H9 (cell line): ENCODE results near the gene GOLGA6L7. TPM values are rescaled to one million over a fixed set of nuclear protein-coding genes. Genes with fewer than 3 reads are reported as not detected.

ENCODE experiments used
- DNase-seq: peaks from one replicate; pipeline ENCODE4 v3.0.0-alpha.2; 2017
- H2AFZ ChIP-seq: one replicate; pipeline ENCODE4 v1.6.1; 2013; ENCODE audit warnings: mild to moderate bottlenecking, low read length, control low read depth, moderate library complexity
- H2AK5ac ChIP-seq: 2 replicates; pipeline ENCODE4 v1.6.1; 2013; ENCODE audit warnings: low read length, control low read depth, mixed read lengths; ENCODE audit not compliant: insufficient read length
- H2BK120ac ChIP-seq: one replicate; pipeline ENCODE4 v1.6.1; 2013; ENCODE audit warnings: low read depth, mild to moderate bottlenecking, low read length, control low read depth, inconsistent platforms; ENCODE audit not compliant: poor library complexity, severe bottlenecking
- H2BK12ac ChIP-seq: 2 replicates; pipeline ENCODE4 v1.6.1; 2013; ENCODE audit warnings: low read length, control low read depth, mixed read lengths, low read depth; ENCODE audit not compliant: insufficient read length
- H2BK15ac ChIP-seq: 2 replicates; pipeline ENCODE4 v1.6.1; 2013; ENCODE audit warnings: low read depth, low read length, control low read depth
- H2BK20ac ChIP-seq: one replicate; pipeline ENCODE4 v1.6.1; 2013; ENCODE audit warnings: low read depth, mild to moderate bottlenecking, low read length, control low read depth, inconsistent platforms; ENCODE audit not compliant: poor library complexity, severe bottlenecking
- H2BK5ac ChIP-seq: 2 replicates; pipeline ENCODE4 v1.6.1; 2013; ENCODE audit warnings: low read length, control low read depth, mixed read lengths; ENCODE audit not compliant: insufficient read length
- H3K14ac ChIP-seq: 2 replicates; pipeline ENCODE4 v1.6.1; 2013; ENCODE audit warnings: low read length, control low read depth; ENCODE audit not compliant: insufficient read depth
- H3K18ac ChIP-seq: 2 replicates; pipeline ENCODE4 v1.6.1; 2013; ENCODE audit warnings: low read depth, mild to moderate bottlenecking, mixed read lengths, low read length, control low read depth; ENCODE audit not compliant: insufficient read length
- H3K23ac ChIP-seq: 2 replicates; pipeline ENCODE4 v1.6.1; 2013; ENCODE audit warnings: low read length, control low read depth, mixed read lengths, low read depth; ENCODE audit not compliant: insufficient read length
- H3K23me2 ChIP-seq: 2 replicates; pipeline ENCODE4 v1.6.1; 2013; ENCODE audit warnings: low read depth, mild to moderate bottlenecking, mixed read lengths, low read length, control low read depth; ENCODE audit not compliant: insufficient read length, poor library complexity, severe bottlenecking
- H3K27ac ChIP-seq: 2 replicates; pipeline ENCODE4 v1.5.1; 2013; ENCODE audit warnings: low read length, control low read depth, mixed read lengths, low read depth; ENCODE audit not compliant: insufficient read length
- H3K27me3 ChIP-seq: 2 replicates; pipeline ENCODE4 v1.6.1; 2013; ENCODE audit warnings: low read length, control low read depth, inconsistent platforms; ENCODE audit not compliant: insufficient read depth
- H3K4ac ChIP-seq: 2 replicates; pipeline ENCODE4 v1.6.1; 2013; ENCODE audit warnings: low read depth, mild to moderate bottlenecking, control low read depth, inconsistent platforms, low read length, moderate library complexity
- H3K4me1 ChIP-seq: 2 replicates; pipeline ENCODE4 v1.6.1; 2013; ENCODE audit warnings: low read length, control low read depth, inconsistent platforms; ENCODE audit not compliant: insufficient read depth
- H3K4me2 ChIP-seq: 2 replicates; pipeline ENCODE4 v1.6.1; 2013; ENCODE audit warnings: low read length, control low read depth, mixed read lengths; ENCODE audit not compliant: insufficient read length, insufficient read depth
- H3K56ac ChIP-seq: 2 replicates; pipeline ENCODE4 v1.6.1; 2013; ENCODE audit warnings: low read depth, mild to moderate bottlenecking, mixed read lengths, low read length, control low read depth; ENCODE audit not compliant: insufficient read length
- H3K79me1 ChIP-seq: 2 replicates; pipeline ENCODE4 v1.6.1; 2013; ENCODE audit warnings: low read depth, mild to moderate bottlenecking, moderate library complexity, low read length, control low read depth, inconsistent platforms; ENCODE audit not compliant: insufficient read depth, poor library complexity, severe bottlenecking
- H3K79me2 ChIP-seq: 2 replicates; pipeline ENCODE4 v1.6.1; 2013; ENCODE audit warnings: low read length, control low read depth, inconsistent platforms; ENCODE audit not compliant: insufficient read depth
- H3K9ac ChIP-seq: 2 replicates; pipeline ENCODE4 v1.6.1; 2013; ENCODE audit warnings: low read length, control low read depth, mixed read lengths; ENCODE audit not compliant: insufficient read length; ENCODE audit errors: extremely low read depth
- H3K9me3 ChIP-seq: one replicate; pipeline ENCODE4 v1.6.1; 2013; ENCODE audit warnings: low read depth, low read length, inconsistent platforms; ENCODE audit not compliant: control insufficient read depth
- H3T11ph ChIP-seq: one replicate; pipeline ENCODE4 v1.6.1; 2013; ENCODE audit warnings: mild to moderate bottlenecking, low read length, control low read depth, inconsistent platforms
- H4K20me1 ChIP-seq: one replicate; pipeline ENCODE4 v1.6.1; 2013; ENCODE audit not compliant: control insufficient read depth, insufficient read length, insufficient read depth
- H4K5ac ChIP-seq: 2 replicates; pipeline ENCODE4 v1.6.1; 2013; ENCODE audit warnings: low read depth, mild to moderate bottlenecking, mixed read lengths, low read length, control low read depth; ENCODE audit not compliant: insufficient read length
- H4K8ac ChIP-seq: replicated peaks from 2 replicates; pipeline ENCODE4 v1.6.1; 2013; ENCODE audit warnings: low read length, control low read depth, mixed read lengths, low read depth; ENCODE audit not compliant: insufficient read length
- H4K91ac ChIP-seq: 2 replicates; pipeline ENCODE4 v1.6.1; 2013; ENCODE audit warnings: low read depth, mild to moderate bottlenecking, moderate library complexity, mixed read lengths, low read length, control low read depth; ENCODE audit not compliant: insufficient read length
- H3K27ac Mint-ChIP-seq, 3 experiments: 2 replicates in 2 of 3; 3 replicates in 1 of 3; pipeline ENCODE4 v1.8.0; 2020 to 2021; ENCODE audit warnings: mixed read lengths in 3 of 3, mild to moderate bottlenecking in 1 of 3, moderate library complexity in 1 of 3
- H3K27me3 Mint-ChIP-seq: 2 replicates; pipeline ENCODE4 v1.8.0; 2021; ENCODE audit warnings: low read depth, mild to moderate bottlenecking, moderate library complexity, mixed read lengths
- H3K36me3 Mint-ChIP-seq, 3 experiments: 2 replicates in 2 of 3; 3 replicates in 1 of 3; pipeline ENCODE4 v1.8.0; 2020 to 2021; ENCODE audit warnings: low read depth in 3 of 3, mixed read lengths in 3 of 3; ENCODE audit not compliant: insufficient read depth in 1 of 3
- H3K4me1 Mint-ChIP-seq, 2 experiments: 2 replicates each; pipeline ENCODE4 v1.8.0; 2020; ENCODE audit warnings: mixed read lengths in 2 of 2
- H3K4me3 Mint-ChIP-seq, 2 experiments: 2 replicates in 1 of 2; 3 replicates in 1 of 2; pipeline ENCODE4 v1.8.0; 2020 to 2021; ENCODE audit warnings: mild to moderate bottlenecking in 2 of 2, mixed read lengths in 2 of 2, moderate library complexity in 1 of 2
- H3K9me3 Mint-ChIP-seq, 2 experiments: 2 replicates in 1 of 2; 3 replicates in 1 of 2; pipeline ENCODE4 v1.8.0; 2020; ENCODE audit warnings: mild to moderate bottlenecking in 2 of 2, mixed read lengths in 2 of 2, moderate library complexity in 1 of 2
- CTCF ChIP-seq: fragments of 200-600 bp; sonication (generic); conservative IDR thresholded peaks from 3 replicates; pipeline ENCODE4 v1.8.0; 2021; ENCODE audit warnings: antibody characterized with exemption, mild to moderate bottlenecking
- WGBS: extraction: QIAGEN DNeasy Blood & Tissue Kit; methylation state at CpG from one replicate; pipeline ENCODE4 v1.1.7; 2013; ENCODE audit warnings: missing lambda C conversion rate, low lambda C conversion rate, mixed read lengths; ENCODE audit not compliant: insufficient read length; ENCODE audit errors: extremely low coverage; 5-methylcytosine and 5-hydroxymethylcytosine counted together
- total RNA-seq: library from RNA; stranded (reverse); gene quantifications from 2 replicates; pipeline ENCODE4 v1.2.1, GENCODE V29; 2021

The GOLGA6L7 gene
- total RNA-seq, 1 experiment from 2014 or later: not detected

GRCh38 chr15:28888900-28889299 is 40.5 kb upstream of the GOLGA6L7 start:
- Histone ChIP-seq H3K56ac (no peak overlapping the region), H3K23me2 (peaks cover 8% of the 10 kb centered on the region), H3K4me1 (no peaks in the 10 kb centered on the region), H3K18ac (no peak overlapping the region), H2AK5ac (no peak overlapping the region), H3K79me2 (no peaks in the 10 kb centered on the region; the same call in 1 of the 2 replicates), H3K9ac (no peak overlapping the region), H4K8ac (no peak overlapping the region), H2BK5ac (no peak overlapping the region), H3K79me1 (no peaks in the 10 kb centered on the region), H3K14ac (no peak overlapping the region), H3K4me2 (no peak overlapping the region), H2BK12ac (no peak overlapping the region), H4K91ac (no peak overlapping the region), H3K27me3 (peaks cover 6% of the 10 kb centered on the region; the same call in 1 of the 2 replicates), H2AFZ (no peak overlapping the region), H3K27ac (no peak overlapping the region), H2BK20ac (no peak overlapping the region), H3K4ac (no peak overlapping the region), H3K23ac (no peak overlapping the region), H3T11ph (no peak overlapping the region), H2BK15ac (no peak overlapping the region), H4K5ac (no peak overlapping the region), H4K20me1 (no peaks in the 10 kb centered on the region), H2BK120ac (no peak overlapping the region), H3K9me3 (no peaks in the 10 kb centered on the region)
- H3K27me3 Mint-ChIP-seq: peaks cover 49% of the 10 kb centered on the region
- WGBS: no CpG with 5 or more reads among the region's 10 CpGs
- H3K27ac Mint-ChIP-seq: no peak overlapping the region
- H3K9me3 Mint-ChIP-seq: no peaks in the 10 kb centered on the region; a peak in 1 of 5 replicates
- no peak for DNase-seq
- H3K4me1 Mint-ChIP-seq: peaks cover 13 to 31% of the 10 kb centered on the region in 2 experiments
- H3K4me3 Mint-ChIP-seq: no peak overlapping the region
- TF ChIP-seq CTCF: no peak
- no peaks in the 10 kb centered on the region for H3K36me3 Mint-ChIP-seq
